ENCODE data around the gene CFAP58. TPM values are rescaled to one million over a fixed set of nuclear protein-coding genes. Genes with fewer than 3 reads are reported as not detected.

The CFAP58 gene
- total RNA-seq, 1 experiment from 2014 or later: 0.63 TPM

DNA sequence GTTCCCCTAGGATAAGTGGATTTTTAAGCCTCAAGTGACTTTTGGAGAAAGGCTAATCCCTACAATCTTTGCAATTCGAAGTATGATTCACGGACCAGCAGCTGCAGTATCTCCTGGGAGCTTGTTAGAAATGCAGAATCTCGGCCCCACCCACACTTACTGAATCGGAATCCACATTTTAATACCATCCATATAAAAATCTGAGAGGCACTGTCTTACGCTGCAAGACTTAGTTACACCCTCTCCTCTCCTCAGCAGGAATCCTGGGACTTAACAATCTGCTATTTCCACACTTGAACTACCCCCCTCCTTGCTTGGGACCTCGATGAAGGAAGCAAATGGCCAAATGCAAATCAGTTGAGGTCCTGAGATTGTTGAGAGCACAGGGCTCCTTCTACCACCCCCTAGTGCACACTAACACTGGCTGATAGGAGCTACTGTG is 36.3 kb upstream of the CFAP58 start:
- Histone ChIP-seq H3K79me2 (ENCODE audit: insufficient read depth, low read length) (peaks cover 18% of the 10 kb centered on the region; the same call in 1 of the 2 replicates), H3K4me2 (ENCODE audit: insufficient read depth, insufficient read length, low read length) (peak overlapping the region; percentile 2), H3K9ac (ENCODE audit: extremely low read depth, insufficient read length, low read length) (no peak overlapping the region), H2BK15ac (ENCODE audit: low read depth, low read length) (no peak overlapping the region), H4K20me1 (ENCODE audit: control insufficient read depth, insufficient read depth, insufficient read length) (no peaks in the 10 kb centered on the region), H3K23me2 (ENCODE audit: insufficient read length, low read depth, low read length, poor library complexity, severe bottlenecking) (no peaks in the 10 kb centered on the region), H2BK120ac (ENCODE audit: low read depth, low read length, poor library complexity, severe bottlenecking) (no peak overlapping the region), H3K18ac (ENCODE audit: insufficient read length, low read depth, low read length) (no peak overlapping the region), H4K5ac (ENCODE audit: insufficient read length, low read depth, low read length) (no peak overlapping the region), H3K27me3 (ENCODE audit: insufficient read depth, low read length) (no peaks in the 10 kb centered on the region), H3K27ac (ENCODE audit: insufficient read length, low read depth, low read length) (no peak overlapping the region), H2BK12ac (ENCODE audit: insufficient read length, low read depth, low read length) (no peak overlapping the region), H2AK5ac (ENCODE audit: insufficient read length, low read length) (no peak overlapping the region), H2AFZ (ENCODE audit: low read length) (no peak overlapping the region), H3K14ac (ENCODE audit: insufficient read depth, low read length) (no peak overlapping the region), H3K9me3 (ENCODE audit: control insufficient read depth, low read depth, low read length) (no peaks in the 10 kb centered on the region), H3K4ac (ENCODE audit: low read depth, low read length) (no peak overlapping the region), H3K79me1 (ENCODE audit: insufficient read depth, low read depth, low read length, poor library complexity, severe bottlenecking) (no peaks in the 10 kb centered on the region), H3K4me1 (ENCODE audit: insufficient read depth, low read length) (peaks cover 10% of the 10 kb centered on the region), H3T11ph (ENCODE audit: low read length) (no peak overlapping the region), H3K56ac (ENCODE audit: insufficient read length, low read depth, low read length) (no peak overlapping the region), H2BK5ac (ENCODE audit: insufficient read length, low read length) (no peak overlapping the region), H2BK20ac (ENCODE audit: low read depth, low read length, poor library complexity, severe bottlenecking) (no peak overlapping the region), H4K8ac (replicated peaks; ENCODE audit: insufficient read length, low read depth, low read length) (no peak overlapping the region), H4K91ac (ENCODE audit: insufficient read length, low read depth, low read length) (no peak overlapping the region), H3K23ac (ENCODE audit: insufficient read length, low read depth, low read length) (no peak overlapping the region)
- peaks cover 46 to 49% of the 10 kb centered on the region in 2 experiments for H3K4me1 Mint-ChIP-seq
- DNase-seq: no peak
- peaks cover 20 to 48% (median 36%) of the 10 kb centered on the region in 3 experiments; a peak in 6 of 7 replicates for H3K36me3 Mint-ChIP-seq (ENCODE audit: insufficient read depth in 1 of 3, low read depth in 3 of 3)
- no peaks in the 10 kb centered on the region for H3K9me3 Mint-ChIP-seq
- peak overlapping the region; percentile 0 to 44 (median 38); a peak in 3 of 7 replicates for H3K27ac Mint-ChIP-seq
- WGBS (ENCODE audit: extremely low coverage, insufficient read length, low lambda C conversion rate): no CpG with 5 or more reads among the region's 6 CpGs
- TF ChIP-seq, protein P1, sequence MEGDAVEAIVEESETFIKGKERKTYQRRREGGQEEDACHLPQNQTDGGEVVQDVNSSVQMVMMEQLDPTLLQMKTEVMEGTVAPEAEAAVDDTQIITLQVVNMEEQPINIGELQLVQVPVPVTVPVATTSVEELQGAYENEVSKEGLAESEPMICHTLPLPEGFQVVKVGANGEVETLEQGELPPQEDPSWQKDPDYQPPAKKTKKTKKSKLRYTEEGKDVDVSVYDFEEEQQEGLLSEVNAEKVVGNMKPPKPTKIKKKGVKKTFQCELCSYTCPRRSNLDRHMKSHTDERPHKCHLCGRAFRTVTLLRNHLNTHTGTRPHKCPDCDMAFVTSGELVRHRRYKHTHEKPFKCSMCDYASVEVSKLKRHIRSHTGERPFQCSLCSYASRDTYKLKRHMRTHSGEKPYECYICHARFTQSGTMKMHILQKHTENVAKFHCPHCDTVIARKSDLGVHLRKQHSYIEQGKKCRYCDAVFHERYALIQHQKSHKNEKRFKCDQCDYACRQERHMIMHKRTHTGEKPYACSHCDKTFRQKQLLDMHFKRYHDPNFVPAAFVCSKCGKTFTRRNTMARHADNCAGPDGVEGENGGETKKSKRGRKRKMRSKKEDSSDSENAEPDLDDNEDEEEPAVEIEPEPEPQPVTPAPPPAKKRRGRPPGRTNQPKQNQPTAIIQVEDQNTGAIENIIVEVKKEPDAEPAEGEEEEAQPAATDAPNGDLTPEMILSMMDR (conservative IDR thresholded peaks at IDR 0.05): no peak; the same call in 2 of the 3 replicates
- H3K4me3 Mint-ChIP-seq: no peak overlapping the region
- H3K27me3 Mint-ChIP-seq (ENCODE audit: low read depth): no peaks in the 10 kb centered on the region
